Measurements from ENCODE around the gene FGD2.

Gene FGD2

DNA sequence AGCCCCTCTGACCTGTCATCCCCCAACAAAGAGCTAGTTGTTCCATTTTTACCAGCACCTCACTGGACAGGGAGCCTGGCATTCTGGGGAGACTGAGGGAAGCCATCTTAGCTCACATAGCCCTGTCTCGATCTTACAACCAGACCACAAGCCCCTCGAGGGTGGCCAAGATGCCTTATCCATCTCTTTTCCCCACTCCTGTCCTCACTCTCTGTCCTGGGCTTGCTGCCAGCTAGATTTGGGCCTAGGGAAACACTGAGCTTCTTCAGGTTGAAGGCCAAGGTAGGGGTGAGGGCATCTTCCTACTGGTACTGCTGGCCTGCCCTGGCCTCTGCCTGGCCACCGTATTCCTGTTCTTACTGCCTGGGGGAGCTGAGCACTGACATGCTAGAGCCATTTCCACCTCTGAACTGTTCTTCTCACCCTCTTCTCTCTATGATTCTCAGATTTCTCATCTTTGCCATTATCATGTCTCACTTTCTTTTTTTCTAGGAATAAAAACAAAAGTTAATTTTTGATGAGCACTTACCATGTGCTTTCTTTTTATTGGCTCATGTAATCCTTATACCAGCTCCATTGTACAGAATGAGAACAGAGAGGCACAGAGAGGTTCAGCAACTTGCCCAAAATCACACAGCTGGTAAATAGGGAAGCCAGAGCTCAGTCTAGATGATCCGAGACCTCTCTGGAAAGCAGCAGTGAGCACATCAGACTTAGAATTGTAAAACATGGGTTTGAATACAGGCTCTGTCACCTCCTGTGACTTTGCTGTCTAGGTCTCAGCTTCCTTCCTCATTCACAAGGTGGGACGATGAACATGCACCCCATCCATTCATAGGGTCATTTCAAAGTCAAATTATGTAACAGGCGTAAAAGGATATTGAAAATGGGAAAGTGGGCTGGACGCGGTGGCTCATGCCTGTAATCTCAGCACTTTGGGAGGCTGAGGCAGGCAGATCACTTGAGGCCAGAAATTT, 28.7 kb downstream of the FGD2 start:
- Histone ChIP-seq H3K27me3 (ENCODE audit: insufficient read depth, low read length) (no peaks in the 10 kb centered on the region), H3K9me3 (ENCODE audit: low read length) (no peaks in the 10 kb centered on the region), H3K4me1 (ENCODE audit: insufficient read depth, low read length, severe bottlenecking) (peaks cover 20% of the 10 kb centered on the region), H4K20me1 (ENCODE audit: insufficient read depth, low read length) (no peaks in the 10 kb centered on the region), H3K27ac (ENCODE audit: low read depth, low read length, poor library complexity, severe bottlenecking) (peak overlapping the region; percentile 7), H3K4me3 (ENCODE audit: low read depth, low read length, poor library complexity, severe bottlenecking) (no peak overlapping the region), H2AFZ (ENCODE audit: low read length) (no peak overlapping the region), H3K36me3 (ENCODE audit: insufficient read depth, low read length) (no peaks in the 10 kb centered on the region), H3F3A (ENCODE audit: insufficient read depth, low read length) (0 out of 2 replicates have a peak, but pooled peaks cover 3% of the 10 kb centered on the region), H3K79me2 (ENCODE audit: insufficient read depth, low read length) (no peaks in the 10 kb centered on the region), H3K9me2 (ENCODE audit: low read depth, low read length) (no peaks in the 10 kb centered on the region), H3K4me2 (ENCODE audit: low read length) (peak overlapping the region; percentile 32; the same call in 1 of the 2 replicates), H3K9ac (ENCODE audit: low read length) (no peak overlapping the region)
- TF ChIP-seq EZH2 (IDR thresholded peaks at IDR 0.05; ENCODE audit: borderline replicate concordance, low read length): no peak
- TF ChIP-seq, protein P1, sequence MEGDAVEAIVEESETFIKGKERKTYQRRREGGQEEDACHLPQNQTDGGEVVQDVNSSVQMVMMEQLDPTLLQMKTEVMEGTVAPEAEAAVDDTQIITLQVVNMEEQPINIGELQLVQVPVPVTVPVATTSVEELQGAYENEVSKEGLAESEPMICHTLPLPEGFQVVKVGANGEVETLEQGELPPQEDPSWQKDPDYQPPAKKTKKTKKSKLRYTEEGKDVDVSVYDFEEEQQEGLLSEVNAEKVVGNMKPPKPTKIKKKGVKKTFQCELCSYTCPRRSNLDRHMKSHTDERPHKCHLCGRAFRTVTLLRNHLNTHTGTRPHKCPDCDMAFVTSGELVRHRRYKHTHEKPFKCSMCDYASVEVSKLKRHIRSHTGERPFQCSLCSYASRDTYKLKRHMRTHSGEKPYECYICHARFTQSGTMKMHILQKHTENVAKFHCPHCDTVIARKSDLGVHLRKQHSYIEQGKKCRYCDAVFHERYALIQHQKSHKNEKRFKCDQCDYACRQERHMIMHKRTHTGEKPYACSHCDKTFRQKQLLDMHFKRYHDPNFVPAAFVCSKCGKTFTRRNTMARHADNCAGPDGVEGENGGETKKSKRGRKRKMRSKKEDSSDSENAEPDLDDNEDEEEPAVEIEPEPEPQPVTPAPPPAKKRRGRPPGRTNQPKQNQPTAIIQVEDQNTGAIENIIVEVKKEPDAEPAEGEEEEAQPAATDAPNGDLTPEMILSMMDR (IDR thresholded peaks at IDR 0.05; ENCODE audit: low read length): no peak

DNA sequence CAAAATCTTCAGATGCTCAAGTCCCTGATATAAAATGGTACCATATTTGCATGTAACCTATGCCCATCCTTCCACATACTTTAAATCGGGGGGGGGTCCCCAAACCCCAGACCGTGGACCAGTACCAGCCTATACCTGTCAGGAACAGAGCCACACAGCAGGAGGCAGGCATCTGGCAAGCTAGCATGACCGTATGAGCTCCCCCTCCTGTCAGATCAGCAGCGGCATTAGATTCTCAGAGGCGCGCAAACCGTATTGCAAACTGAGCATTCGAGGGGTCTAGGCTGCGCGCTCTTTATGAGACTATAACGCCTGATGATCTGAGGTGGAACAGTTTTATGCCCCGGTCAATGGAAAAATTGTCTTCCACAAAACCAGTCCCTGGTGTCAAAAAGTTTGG, 30.7 kb downstream of the FGD2 start:
- H3K4me3 ChIP-seq (ENCODE audit: low read depth, low read length, poor library complexity, severe bottlenecking): no peak overlapping the region
- H3K9me2 ChIP-seq (ENCODE audit: low read depth, low read length): no peaks in the 10 kb centered on the region
- H3K9ac ChIP-seq (ENCODE audit: low read length): no peak overlapping the region
- H4K20me1 ChIP-seq (ENCODE audit: insufficient read depth, low read length): no peaks in the 10 kb centered on the region
- peaks cover 20% of the 10 kb centered on the region for H3K4me1 ChIP-seq (ENCODE audit: insufficient read depth, low read length, severe bottlenecking)
- no peaks in the 10 kb centered on the region for H3K79me2 ChIP-seq (ENCODE audit: insufficient read depth, low read length)
- no peaks in the 10 kb centered on the region for H3K27me3 ChIP-seq (ENCODE audit: insufficient read depth, low read length)
- H2AFZ ChIP-seq (ENCODE audit: low read length): no peak overlapping the region
- no peak overlapping the region for H3K4me2 ChIP-seq (ENCODE audit: low read length)
- TF ChIP-seq EZH2 (IDR thresholded peaks at IDR 0.05; ENCODE audit: borderline replicate concordance, low read length): no peak
- TF ChIP-seq, protein P1 (IDR thresholded peaks at IDR 0.05; ENCODE audit: low read length): no peak
- no peak overlapping the region for H3K27ac ChIP-seq (ENCODE audit: low read depth, low read length, poor library complexity, severe bottlenecking)
- H3K9me3 ChIP-seq (ENCODE audit: low read length): no peaks in the 10 kb centered on the region
- no peaks in the 10 kb centered on the region for H3K36me3 ChIP-seq (ENCODE audit: insufficient read depth, low read length)
- 0 out of 2 replicates have a peak, but pooled peaks cover 3% of the 10 kb centered on the region for H3F3A ChIP-seq (ENCODE audit: insufficient read depth, low read length)

DNA sequence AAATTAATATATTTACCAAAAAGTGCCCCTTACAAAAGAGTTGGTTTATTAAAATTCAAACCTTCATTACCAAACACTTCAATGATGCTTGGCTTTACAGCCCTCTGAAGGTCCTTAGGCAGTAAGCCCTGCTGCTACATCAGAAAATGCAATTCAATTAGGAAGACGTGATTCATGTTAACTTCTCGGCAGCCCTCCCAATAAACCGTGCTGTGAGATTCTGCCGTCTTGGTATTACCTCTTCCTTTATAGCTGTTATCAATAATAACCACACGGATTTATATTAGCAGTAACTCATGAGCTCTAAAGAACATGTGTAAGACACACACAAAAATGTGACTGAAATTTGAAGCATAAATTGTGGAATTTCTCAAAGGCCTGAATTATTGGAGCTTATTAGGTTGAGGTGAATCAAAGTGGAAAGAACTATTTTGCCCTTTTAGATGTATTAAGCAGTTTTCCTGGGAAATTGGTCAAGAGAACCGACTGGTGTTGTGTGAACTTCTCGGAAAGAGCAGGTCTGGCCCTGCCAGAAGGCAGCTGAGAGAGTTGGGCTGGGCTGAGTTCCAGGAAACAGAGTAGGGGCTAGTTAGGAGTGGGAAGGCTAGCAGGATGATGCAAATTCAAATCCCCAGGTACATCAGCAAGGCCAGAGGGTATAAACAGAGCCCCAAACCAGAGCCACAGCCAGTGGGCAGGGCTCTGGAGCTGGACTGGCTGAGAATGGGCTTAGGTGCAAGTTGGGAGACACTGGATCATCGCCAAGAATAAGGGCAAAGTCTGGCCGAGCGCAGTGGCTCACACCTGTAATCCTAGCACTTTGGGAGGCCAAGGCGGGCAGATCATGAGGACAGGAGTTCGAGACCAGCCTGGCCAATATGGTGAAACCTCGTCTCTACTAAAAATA, 33.1 kb downstream of the FGD2 start:
- Histone ChIP-seq H2AFZ (ENCODE audit: low read length) (no peak overlapping the region), H3K9me2 (ENCODE audit: low read depth, low read length) (no peaks in the 10 kb centered on the region), H3K4me2 (ENCODE audit: low read length) (no peak overlapping the region), H3K36me3 (ENCODE audit: insufficient read depth, low read length) (no peaks in the 10 kb centered on the region), H3F3A (ENCODE audit: insufficient read depth, low read length) (peaks cover 3% of the 10 kb centered on the region; the same call in 1 of the 2 replicates), H3K79me2 (ENCODE audit: insufficient read depth, low read length) (no peaks in the 10 kb centered on the region), H3K27me3 (ENCODE audit: insufficient read depth, low read length) (no peaks in the 10 kb centered on the region), H3K4me3 (ENCODE audit: low read depth, low read length, poor library complexity, severe bottlenecking) (no peak overlapping the region), H3K4me1 (ENCODE audit: insufficient read depth, low read length, severe bottlenecking) (peaks cover 20% of the 10 kb centered on the region), H4K20me1 (ENCODE audit: insufficient read depth, low read length) (no peaks in the 10 kb centered on the region), H3K9ac (ENCODE audit: low read length) (no peak overlapping the region), H3K9me3 (ENCODE audit: low read length) (no peaks in the 10 kb centered on the region), H3K27ac (ENCODE audit: low read depth, low read length, poor library complexity, severe bottlenecking) (no peak overlapping the region)
- TF ChIP-seq, protein P1 (IDR thresholded peaks at IDR 0.05; ENCODE audit: low read length): no peak
- TF ChIP-seq EZH2 (IDR thresholded peaks at IDR 0.05; ENCODE audit: borderline replicate concordance, low read length): no peak

Measured in OCI-LY1 (cell line).